Ishikawa (cell line): ENCODE data around the gene MSANTD1.

Experiments
- CREB1 ChIP-seq: IDR thresholded peaks from 2 replicates; pipeline ENCODE4 v1.6.1; 2012; ENCODE audit warnings: low read depth
- EP300 ChIP-seq: IDR thresholded peaks from 2 replicates; pipeline ENCODE4 v1.6.1; 2012; ENCODE audit warnings: borderline replicate concordance
- FOXM1 ChIP-seq: IDR thresholded peaks from 2 replicates; pipeline ENCODE4 v1.6.1; 2012; ENCODE audit warnings: low read depth, borderline replicate concordance
- RAD21 ChIP-seq: IDR thresholded peaks from 2 replicates; pipeline ENCODE4 v1.6.1; 2012; ENCODE audit warnings: low read depth
- TCF12 ChIP-seq: IDR thresholded peaks from 2 replicates; pipeline ENCODE4 v1.6.1; 2012; ENCODE audit warnings: low read depth
- TEAD4 ChIP-seq: IDR thresholded peaks from 2 replicates; pipeline ENCODE4 v1.6.1; 2012
- YY1 ChIP-seq: IDR thresholded peaks from 2 replicates; pipeline ENCODE4 v1.6.1; 2012; ENCODE audit warnings: low read depth
- TF ChIP-seq, protein P1 (sequence below): IDR thresholded peaks from 2 replicates; pipeline ENCODE4 v1.6.1; 2012
- TF ChIP-seq, protein P2 (sequence below): IDR thresholded peaks from 2 replicates; pipeline ENCODE4 v1.6.1; 2012; ENCODE audit warnings: low read depth, mild to moderate bottlenecking

DNA sequence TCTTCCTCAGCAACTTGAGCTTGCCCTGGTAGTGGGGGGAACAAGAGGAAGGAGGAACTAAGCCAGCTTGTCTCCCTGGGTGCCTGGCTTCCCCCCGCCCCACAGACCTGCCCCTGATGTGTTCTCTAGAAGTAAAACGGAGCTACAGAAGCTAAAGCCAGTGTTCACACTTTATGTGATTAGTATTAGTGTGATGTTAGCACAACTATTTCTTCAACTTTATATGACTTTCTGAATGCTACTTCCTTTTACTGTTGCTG lies 54.5 kb downstream of the MSANTD1 start:
- TF ChIP-seq, protein P1, sequence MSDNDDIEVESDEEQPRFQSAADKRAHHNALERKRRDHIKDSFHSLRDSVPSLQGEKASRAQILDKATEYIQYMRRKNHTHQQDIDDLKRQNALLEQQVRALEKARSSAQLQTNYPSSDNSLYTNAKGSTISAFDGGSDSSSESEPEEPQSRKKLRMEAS: no peak
- TF ChIP-seq RAD21: no peak
- TF ChIP-seq FOXM1: no peak
- no peak for TF ChIP-seq TCF12
- TF ChIP-seq, protein P2, sequence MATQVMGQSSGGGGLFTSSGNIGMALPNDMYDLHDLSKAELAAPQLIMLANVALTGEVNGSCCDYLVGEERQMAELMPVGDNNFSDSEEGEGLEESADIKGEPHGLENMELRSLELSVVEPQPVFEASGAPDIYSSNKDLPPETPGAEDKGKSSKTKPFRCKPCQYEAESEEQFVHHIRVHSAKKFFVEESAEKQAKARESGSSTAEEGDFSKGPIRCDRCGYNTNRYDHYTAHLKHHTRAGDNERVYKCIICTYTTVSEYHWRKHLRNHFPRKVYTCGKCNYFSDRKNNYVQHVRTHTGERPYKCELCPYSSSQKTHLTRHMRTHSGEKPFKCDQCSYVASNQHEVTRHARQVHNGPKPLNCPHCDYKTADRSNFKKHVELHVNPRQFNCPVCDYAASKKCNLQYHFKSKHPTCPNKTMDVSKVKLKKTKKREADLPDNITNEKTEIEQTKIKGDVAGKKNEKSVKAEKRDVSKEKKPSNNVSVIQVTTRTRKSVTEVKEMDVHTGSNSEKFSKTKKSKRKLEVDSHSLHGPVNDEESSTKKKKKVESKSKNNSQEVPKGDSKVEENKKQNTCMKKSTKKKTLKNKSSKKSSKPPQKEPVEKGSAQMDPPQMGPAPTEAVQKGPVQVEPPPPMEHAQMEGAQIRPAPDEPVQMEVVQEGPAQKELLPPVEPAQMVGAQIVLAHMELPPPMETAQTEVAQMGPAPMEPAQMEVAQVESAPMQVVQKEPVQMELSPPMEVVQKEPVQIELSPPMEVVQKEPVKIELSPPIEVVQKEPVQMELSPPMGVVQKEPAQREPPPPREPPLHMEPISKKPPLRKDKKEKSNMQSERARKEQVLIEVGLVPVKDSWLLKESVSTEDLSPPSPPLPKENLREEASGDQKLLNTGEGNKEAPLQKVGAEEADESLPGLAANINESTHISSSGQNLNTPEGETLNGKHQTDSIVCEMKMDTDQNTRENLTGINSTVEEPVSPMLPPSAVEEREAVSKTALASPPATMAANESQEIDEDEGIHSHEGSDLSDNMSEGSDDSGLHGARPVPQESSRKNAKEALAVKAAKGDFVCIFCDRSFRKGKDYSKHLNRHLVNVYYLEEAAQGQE: no peak
- no peak for TF ChIP-seq EP300
- TF ChIP-seq CREB1: no peak
- TF ChIP-seq YY1: no peak
- TF ChIP-seq TEAD4: no peak
